Activated CD4-positive, alpha-beta T cell treated with anti-CD3 and anti-CD28 coated beads, Interleukin-2, amount 50 U/mL, for 24 hours (primary cell): ENCODE results near the gene PLA2R1.

ENCODE experiments used
- DNase-seq, 2 donors: peaks; one replicate each; pipeline ENCODE4 v3.0.0-alpha.2; 2020; ENCODE audit warnings: low read depth in 1 of 2, low spot score in 1 of 2

PLA2R1 gene

DNA sequence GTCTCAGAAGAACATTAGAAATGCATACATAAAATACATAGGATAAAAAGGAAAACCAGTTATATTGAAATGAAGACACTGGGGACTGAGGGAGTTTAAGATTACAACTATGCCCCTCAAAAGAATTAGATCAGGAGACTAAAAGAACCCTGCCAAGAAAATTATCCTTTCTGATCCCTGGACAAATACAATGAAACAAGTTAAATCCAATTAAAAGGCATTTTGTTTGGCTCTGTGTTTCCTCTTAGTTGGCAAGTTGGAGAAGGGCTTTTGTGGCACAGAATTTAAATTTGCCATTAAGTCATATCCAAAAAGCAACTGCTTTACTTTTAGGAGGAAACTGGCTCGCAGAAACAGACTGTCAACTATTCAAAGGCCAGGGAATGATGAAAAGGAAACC lies 165.3 kb downstream of the PLA2R1 start:
- no peak for DNase-seq

DNA sequence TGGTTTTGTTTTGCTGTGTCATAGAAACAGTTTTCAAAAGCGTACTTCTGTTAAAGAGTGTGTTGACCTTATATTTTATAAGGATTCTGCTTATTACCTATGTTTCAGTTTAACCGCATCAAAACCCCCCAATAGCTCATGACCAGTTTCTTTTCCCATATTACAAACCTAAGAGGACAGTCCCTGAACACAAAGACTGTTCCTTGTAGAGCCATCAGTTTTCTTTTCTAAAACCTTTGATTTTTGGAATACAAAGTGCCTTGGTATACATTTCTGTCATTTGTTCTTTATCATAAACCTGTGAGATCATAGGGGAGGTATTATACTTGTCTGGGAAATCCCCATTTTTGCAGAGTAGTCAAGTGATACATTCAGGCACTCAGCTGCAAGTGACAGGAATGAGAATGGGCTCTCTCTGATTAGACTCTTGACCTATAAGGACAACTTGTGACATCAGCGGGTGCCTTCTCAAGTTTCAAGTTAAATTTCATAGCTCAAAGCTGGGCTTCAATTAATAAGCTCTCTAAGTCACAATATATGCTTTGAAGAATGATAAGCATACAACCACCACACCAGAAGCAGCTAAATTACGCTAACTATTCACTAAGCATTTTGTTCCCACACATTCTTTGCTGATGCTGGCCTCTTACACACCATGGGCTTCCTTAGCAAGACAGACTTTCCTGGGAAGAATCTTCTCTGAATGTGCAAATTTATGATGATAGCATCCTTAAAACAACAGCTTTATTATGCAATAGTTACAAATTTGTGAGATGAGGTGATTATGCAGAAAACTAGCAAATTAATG lies 167.0 kb downstream of the PLA2R1 start:
- no peak for DNase-seq

DNA sequence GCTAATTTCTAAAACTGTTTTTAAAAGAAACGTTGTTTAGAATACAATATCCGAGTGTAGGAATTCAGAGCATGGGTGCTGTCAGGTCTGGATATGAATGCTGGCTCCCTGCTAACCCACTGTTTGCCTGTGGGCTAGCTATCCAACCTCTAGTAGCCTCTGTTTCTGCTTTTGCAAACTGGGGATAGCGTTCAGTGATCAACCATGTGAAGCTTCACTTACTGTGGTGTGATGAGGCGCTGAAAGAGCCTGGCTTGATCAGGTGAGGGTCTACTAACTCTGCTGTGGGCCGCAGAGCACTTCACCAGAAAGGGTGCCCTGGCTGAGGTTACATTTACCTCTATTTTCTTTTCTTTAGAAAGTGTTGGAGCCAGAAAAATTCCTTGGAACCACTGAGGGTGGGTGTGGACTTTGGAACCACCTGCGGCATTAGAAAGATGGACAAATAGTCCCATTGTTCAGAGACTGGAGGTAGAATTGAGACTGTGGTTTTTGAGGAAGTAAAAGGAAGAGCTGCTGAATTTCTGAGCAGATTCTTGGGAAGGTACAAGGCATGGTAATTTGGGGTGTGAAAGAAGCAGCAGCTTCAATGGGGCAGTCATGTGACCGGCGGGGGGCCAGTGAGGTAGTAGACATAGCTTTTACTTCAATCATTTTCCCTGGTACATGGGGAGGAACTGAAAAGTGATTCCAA lies 168.1 kb downstream of the PLA2R1 start:
- no peak for DNase-seq

DNA sequence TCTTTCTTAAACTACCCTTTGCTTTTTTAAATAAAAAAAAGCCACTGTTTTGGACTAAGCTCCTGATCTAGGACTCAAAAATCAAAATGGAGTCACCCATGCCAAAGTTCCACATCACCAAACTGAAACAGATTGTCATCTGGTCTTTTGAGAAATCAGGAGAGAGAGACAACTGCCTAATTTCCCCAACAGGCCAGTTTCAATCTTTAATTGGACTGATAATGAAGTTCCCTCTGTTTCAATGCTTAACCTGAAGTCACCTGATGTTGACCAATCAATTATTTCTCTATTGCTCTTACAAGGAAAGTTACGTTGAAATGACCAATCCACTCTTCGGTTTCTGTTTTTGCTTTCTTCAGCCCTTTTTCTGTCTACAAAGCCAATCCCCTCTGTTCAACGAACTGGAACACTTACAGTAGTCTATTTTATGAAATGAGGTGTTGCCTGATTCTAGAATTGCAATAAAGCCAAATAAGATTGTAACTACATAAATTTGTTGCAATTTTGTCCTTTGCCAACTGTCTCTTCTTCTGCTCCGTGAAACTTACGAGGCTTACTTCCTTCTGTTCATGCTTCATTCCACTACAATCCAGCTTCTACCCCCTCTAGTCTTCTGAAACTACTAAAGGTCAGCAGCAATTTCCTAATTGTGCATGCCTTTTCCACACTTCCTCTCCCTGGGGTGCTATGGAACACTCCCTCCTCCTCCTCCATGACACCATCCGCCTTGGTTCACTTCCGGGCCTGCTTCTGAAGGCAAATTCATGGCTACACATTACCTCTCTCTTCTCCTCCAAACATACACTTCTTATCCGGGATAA lies 169.2 kb downstream of the PLA2R1 start:
- DNase-seq, result no peak

DNA sequence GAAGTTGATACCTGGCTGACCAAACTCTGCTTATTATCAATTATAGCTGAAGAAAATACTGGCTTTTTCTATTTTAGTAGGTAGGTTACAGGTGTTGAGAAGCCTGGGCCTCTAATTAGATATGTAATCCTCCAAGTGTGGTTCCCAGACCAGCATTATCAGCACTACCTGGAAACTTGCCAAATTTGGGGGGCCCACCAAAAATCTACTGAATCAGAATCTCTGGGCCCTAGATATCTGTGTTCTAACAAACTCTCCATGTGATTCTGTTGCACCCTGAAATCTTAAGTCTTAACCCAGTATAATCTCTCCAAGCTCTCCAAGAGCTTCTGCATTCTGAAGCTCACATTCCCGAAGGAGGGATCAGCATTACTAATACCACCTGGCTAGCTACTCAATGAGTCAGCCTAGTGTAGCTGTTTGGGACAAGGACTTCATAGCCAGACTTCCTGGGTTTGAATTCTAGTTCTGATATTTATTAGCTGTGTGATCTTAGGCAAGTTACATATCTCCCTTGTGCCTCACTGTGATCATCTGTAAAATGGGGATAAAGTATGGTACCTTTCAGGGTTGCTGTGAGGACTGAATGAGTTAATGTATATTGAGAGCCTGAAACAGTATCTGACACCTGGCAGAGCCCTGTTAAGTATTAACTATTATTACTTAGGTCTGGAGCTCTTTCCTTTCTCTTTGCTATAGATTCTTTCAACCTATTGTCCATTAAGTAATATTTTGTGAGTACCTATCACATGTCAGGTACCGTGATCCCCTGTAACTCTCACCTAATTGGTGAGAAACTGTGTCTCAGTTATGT lies 170.3 kb downstream of the PLA2R1 start:
- DNase-seq, result no peak

DNA sequence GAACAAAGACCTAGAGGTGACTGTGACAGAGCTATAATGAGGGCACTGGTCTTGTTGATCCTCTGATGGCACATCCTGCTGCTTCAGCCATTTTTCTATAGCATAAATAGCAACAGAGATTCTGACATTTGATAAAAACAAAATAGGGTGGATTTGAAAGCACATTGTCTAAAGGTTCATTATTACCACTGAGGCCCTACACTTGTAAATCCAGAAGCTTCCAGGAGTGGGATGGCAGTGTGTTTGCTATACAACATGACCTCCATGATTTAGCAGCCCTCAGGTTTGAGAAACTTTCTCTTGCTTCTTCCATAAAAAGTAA lies 171.2 kb downstream of the PLA2R1 start:
- DNase-seq, result no peak

DNA sequence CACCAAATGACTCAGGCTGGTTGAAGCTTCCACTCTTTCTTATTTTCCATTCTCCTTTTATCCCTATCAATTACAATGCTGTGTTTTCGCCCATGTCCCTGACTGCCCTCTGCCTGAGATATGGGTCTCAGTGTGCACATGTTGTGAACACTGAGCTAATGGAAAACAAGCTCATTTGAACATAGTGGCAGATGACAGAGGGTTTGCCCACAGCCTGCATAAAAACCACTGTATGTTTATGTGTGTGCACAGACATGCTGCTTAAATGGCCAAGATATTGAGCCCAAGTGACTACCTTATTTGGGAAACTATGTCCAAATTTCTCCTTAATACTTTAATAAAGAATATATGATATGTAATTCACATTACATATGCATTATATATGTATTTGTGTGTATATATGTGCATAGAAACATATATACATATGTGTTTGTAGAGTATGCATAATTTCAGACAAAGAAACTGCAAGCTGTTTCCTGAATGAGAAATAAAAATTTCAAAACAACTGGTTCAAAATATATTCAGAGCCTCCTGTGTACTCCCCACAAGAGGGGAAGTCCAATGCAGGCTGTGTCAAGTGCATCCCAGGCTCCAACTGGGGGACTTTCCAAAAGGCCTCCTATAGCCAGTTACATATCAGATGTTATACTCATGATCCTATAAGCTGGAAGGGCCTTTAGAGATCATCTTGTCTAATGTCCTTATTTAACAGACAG lies 171.7 kb downstream of the PLA2R1 start:
- no peak for DNase-seq

DNA sequence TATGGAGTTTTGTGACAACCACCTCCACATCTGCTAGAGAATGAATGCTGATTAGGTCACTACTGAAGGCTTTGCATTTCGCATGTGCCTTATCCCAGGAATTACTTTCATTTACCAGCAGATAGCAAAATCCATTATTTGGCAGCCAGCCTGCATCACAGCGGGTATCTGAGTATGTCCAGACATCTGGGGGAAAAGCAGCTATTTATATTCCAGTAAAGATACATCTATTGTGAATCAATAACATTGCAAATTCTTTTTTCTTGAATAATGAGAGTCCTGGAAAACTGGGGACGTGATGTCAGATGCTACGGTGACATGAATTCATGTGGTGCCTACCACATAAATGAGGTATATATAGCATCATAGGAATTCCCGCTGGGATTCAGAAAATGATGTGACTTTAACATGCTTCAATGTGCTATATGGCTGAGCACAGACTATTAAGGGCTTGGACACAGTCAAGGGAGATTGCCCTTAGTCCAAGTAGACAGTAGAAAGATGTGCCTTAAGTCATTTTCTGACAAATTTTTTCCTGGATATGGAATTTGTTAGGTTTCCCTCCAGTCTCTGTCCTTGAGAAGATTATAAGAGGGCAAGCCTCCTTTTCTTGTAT lies 180.2 kb downstream of the PLA2R1 start:
- no peak for DNase-seq
